Body of pancreas (tissue), 4 donors: ENCODE data around the gene SLC29A1.

Source experiments
- POLR2A ChIP-seq, 3 donors: fragments of 450-650 bp; IDR thresholded peaks; one replicate each; pipeline ENCODE4 v1.6.1; 2016; ENCODE audit warnings: antibody characterized with exemption in 3 of 3, mild to moderate bottlenecking in 2 of 3
- TF ChIP-seq, protein P1 (sequence below), 7 experiments: fragments of 450-650 bp in 4 of 7; fragments of 200-600 bp in 3 of 7; sonication (generic) in 3 of 7; IDR thresholded peaks; one replicate each; pipeline ENCODE4 v1.5.1; 2016 to 2019; ENCODE audit warnings: antibody characterized with exemption in 7 of 7

DNA sequence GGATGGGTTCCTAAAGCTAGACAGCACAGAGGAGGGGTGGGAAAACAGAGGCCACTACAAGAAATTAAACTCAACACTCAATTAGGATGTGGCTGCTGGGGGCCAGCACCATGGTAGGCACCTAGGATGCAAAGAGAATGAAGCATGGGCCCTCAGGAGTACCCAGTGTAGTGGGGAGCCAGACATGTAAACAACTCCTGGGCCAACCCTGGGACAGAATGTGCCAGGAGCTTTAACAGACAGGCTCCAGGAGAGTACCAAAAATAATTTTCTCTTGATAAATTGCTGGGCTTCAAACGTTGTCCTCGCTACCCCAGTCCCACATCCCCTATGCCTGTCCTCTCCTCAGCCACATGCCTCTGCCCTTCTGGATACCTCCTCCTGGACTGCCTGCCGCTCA is 48.5 kb downstream of the SLC29A1 start:
- TF ChIP-seq, protein P1, sequence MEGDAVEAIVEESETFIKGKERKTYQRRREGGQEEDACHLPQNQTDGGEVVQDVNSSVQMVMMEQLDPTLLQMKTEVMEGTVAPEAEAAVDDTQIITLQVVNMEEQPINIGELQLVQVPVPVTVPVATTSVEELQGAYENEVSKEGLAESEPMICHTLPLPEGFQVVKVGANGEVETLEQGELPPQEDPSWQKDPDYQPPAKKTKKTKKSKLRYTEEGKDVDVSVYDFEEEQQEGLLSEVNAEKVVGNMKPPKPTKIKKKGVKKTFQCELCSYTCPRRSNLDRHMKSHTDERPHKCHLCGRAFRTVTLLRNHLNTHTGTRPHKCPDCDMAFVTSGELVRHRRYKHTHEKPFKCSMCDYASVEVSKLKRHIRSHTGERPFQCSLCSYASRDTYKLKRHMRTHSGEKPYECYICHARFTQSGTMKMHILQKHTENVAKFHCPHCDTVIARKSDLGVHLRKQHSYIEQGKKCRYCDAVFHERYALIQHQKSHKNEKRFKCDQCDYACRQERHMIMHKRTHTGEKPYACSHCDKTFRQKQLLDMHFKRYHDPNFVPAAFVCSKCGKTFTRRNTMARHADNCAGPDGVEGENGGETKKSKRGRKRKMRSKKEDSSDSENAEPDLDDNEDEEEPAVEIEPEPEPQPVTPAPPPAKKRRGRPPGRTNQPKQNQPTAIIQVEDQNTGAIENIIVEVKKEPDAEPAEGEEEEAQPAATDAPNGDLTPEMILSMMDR (IDR thresholded peaks at IDR 0.05), result no peak
- TF ChIP-seq POLR2A (IDR thresholded peaks at IDR 0.05), result no peak
